Caco-2 (cell line): ENCODE data around the gene EVA1B. TPM values are rescaled to one million over a fixed set of nuclear protein-coding genes. Genes with fewer than 3 reads are reported as not detected.

Experiments
- BruUV-seq: library from RNA; stranded (reverse); fragments of 400-500 nt; replicated peaks from 2 replicates; lab custom pipeline; 2021; lab: Mats Ljungman, UMichigan
- CTCF ChIA-PET: fragments of 300-600 bp; sonication (Branson Sonifier 250); formaldehyde crosslinking; loops from one replicate; lab custom pipeline; 2022; ENCODE audit warnings: antibody characterized with exemption; lab: Charles Lee
- POLR2A ChIA-PET: fragments of 300-600 bp; sonication (Branson Sonifier 250); formaldehyde crosslinking; loops from one replicate; lab custom pipeline; 2022; ENCODE audit warnings: antibody characterized with exemption; lab: Charles Lee
- DNase-seq, 2 experiments: peaks; one replicate each; pipeline versions ENCODE4 v3.0.0 to v3.0.0-alpha.2; 2020 to 2022
- H3K27me3 ChIP-seq: replicated peaks from 2 replicates; pipeline ENCODE4 v1.6.0; 2011; ENCODE audit warnings: low read length; ENCODE audit not compliant: control insufficient read depth, insufficient read depth
- H3K36me3 ChIP-seq: 2 replicates; pipeline ENCODE4 v1.5.1; 2011; ENCODE audit warnings: low read length; ENCODE audit not compliant: control insufficient read depth, insufficient read depth
- H3K4me1 ChIP-seq: fragments of 250-450 bp; sonication (Bioruptor Pico); 2 replicates; pipeline ENCODE4 v1.5.1; 2020; ENCODE audit warnings: mild to moderate bottlenecking
- H3K4me3 ChIP-seq: 2 replicates; pipeline ENCODE4 v1.5.1; 2011; ENCODE audit warnings: low read depth, mild to moderate bottlenecking, control low read depth, low read length
- H3K9me3 ChIP-seq: fragments of 250-450 bp; sonication (Bioruptor Pico); 2 replicates; pipeline ENCODE4 v1.5.1; 2020; ENCODE audit warnings: mild to moderate bottlenecking, moderate library complexity
- H3K27ac Mint-ChIP-seq: one replicate; pipeline ENCODE4 v1.8.0; 2022; ENCODE audit warnings: mixed read lengths; ENCODE audit not compliant: unreplicated experiment
- H3K27me3 Mint-ChIP-seq: one replicate; pipeline ENCODE4 v1.8.0; 2022; ENCODE audit warnings: mixed read lengths; ENCODE audit not compliant: insufficient read depth, unreplicated experiment
- H3K36me3 Mint-ChIP-seq: one replicate; pipeline ENCODE4 v1.8.0; 2022; ENCODE audit warnings: mild to moderate bottlenecking, mixed read lengths; ENCODE audit not compliant: insufficient read depth, unreplicated experiment
- H3K4me1 Mint-ChIP-seq: one replicate; pipeline ENCODE4 v1.8.0; 2022; ENCODE audit warnings: low read depth, mixed read lengths; ENCODE audit not compliant: unreplicated experiment
- H3K4me3 Mint-ChIP-seq: one replicate; pipeline ENCODE4 v1.8.0; 2022; ENCODE audit warnings: mild to moderate bottlenecking, moderate library complexity, mixed read lengths; ENCODE audit not compliant: unreplicated experiment
- H3K9me3 Mint-ChIP-seq: one replicate; pipeline ENCODE4 v1.8.0; 2022; ENCODE audit warnings: mixed read lengths; ENCODE audit not compliant: unreplicated experiment
- intact Hi-C: fragments of 100-400 bp; cut with micrococcal nuclease; formaldehyde crosslinking; loops from one replicate; pipeline ENCODE4 v1.10.0; 2022; ENCODE audit not compliant: unreplicated experiment
- total RNA-seq: library from RNA; stranded (reverse); gene quantifications from 2 replicates; pipeline ENCODE4 v1.2.3, GENCODE V29; 2022
- TF ChIP-seq, protein P1 (sequence below), 2 experiments: fragments of 200-600 bp in 1 of 2; IDR thresholded peaks; 1 replicate in 1 of 2; 2 replicates in 1 of 2; pipeline versions ENCODE4 v1.5.1 to v1.8.0; 2011 to 2022; ENCODE audit warnings: antibody characterized with exemption in 1 of 2, control low read depth in 1 of 2, inconsistent platforms in 1 of 2, low read depth in 1 of 2, low read length in 1 of 2, mild to moderate bottlenecking in 1 of 2, moderate library complexity in 1 of 2; ENCODE audit not compliant: insufficient read depth in 1 of 2, severe bottlenecking in 1 of 2, unreplicated experiment in 1 of 2

EVA1B gene
- total RNA-seq, 1 experiment from 2014 or later: 4.1 TPM

DNA sequence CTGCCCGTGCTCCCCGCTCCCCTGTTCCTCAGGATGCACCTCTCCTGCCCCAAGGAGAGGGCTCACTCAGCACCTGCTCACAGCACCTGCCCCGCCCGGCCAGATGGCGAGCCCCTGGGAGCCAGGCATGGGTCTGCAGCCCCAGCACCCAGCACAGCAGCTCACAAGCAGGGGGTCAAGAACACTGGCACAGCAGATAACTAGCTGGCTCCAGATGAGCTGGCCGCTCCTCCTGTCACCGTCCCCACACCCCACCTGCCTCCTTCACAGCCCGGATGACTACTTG, 20.9 kb upstream of the EVA1B start:
- H3K9me3 Mint-ChIP-seq: no peaks in the 10 kb centered on the region
- ChIA-PET CTCF (interaction anchor here (0.6 kb wide), 1 partner anchor 25 kb away, joined by 3 read pairs; no protein-coding TSS in a partner anchor), POLR2A (no interaction called here)
- H3K4me3 Mint-ChIP-seq: no peak overlapping the region
- no peaks in the 10 kb centered on the region for H3K4me1 ChIP-seq
- H3K27ac Mint-ChIP-seq: no peak overlapping the region
- no peaks in the 10 kb centered on the region for H3K27me3 ChIP-seq
- H3K36me3 Mint-ChIP-seq: peaks cover 29% of the 10 kb centered on the region
- no peaks in the 10 kb centered on the region for H3K36me3 ChIP-seq
- H3K9me3 ChIP-seq: no peaks in the 10 kb centered on the region
- no peaks in the 10 kb centered on the region for H3K27me3 Mint-ChIP-seq
- intact Hi-C loops: no loop called here
- TF ChIP-seq, protein P1, sequence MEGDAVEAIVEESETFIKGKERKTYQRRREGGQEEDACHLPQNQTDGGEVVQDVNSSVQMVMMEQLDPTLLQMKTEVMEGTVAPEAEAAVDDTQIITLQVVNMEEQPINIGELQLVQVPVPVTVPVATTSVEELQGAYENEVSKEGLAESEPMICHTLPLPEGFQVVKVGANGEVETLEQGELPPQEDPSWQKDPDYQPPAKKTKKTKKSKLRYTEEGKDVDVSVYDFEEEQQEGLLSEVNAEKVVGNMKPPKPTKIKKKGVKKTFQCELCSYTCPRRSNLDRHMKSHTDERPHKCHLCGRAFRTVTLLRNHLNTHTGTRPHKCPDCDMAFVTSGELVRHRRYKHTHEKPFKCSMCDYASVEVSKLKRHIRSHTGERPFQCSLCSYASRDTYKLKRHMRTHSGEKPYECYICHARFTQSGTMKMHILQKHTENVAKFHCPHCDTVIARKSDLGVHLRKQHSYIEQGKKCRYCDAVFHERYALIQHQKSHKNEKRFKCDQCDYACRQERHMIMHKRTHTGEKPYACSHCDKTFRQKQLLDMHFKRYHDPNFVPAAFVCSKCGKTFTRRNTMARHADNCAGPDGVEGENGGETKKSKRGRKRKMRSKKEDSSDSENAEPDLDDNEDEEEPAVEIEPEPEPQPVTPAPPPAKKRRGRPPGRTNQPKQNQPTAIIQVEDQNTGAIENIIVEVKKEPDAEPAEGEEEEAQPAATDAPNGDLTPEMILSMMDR (IDR thresholded peaks at IDR 0.05; ENCODE audit: insufficient read depth in 1 of 2, low read depth in 1 of 2, low read length in 1 of 2, severe bottlenecking in 1 of 2, unreplicated experiment in 1 of 2): no peak
- H3K4me1 Mint-ChIP-seq: no peaks in the 10 kb centered on the region
- H3K4me3 ChIP-seq: no peak overlapping the region
- no peak for DNase-seq
- BruUV-seq: no TSS peak

DNA sequence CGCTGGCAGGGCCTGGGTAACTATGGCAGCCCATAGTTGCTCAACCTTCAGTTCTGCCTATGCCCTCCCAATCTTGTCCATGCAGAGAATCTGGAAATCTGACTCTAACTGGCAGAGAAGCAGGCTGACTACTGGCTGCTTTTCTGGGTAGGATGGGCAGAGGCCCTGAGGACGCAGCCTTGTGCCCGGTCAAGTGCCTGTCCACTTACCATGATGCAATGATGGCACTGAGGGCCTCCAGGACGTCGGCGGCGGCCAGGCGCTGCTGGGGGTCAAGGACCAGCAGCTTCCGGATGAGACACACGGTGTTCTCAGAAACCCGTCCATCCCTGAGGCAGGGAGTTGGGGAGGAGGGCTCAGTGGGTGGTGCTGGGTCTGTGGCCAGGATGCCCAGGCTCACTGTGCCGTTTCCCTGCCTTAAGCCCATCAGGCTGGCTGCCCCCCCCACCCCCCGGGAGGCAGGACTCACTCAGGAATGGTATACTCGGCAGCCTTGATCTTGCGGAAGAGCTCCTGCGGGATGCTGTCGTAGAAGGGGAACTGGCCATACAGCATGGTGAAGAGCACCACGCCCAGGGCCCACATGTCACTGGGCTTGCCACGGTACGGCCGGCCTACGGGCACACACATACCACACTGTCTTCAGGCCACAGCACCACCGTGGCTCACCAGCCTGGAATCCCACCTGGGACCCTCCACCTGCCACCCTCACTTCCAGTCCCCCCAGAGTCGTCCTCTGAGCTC, 20.4 kb upstream of the EVA1B start:
- CTCF ChIA-PET: interaction anchor here (0.6 to 1.1 kb wide), 2 partner anchors 25 kb away, joined by 3 to 4 read pairs; no protein-coding TSS in a partner anchor
- POLR2A ChIA-PET: no interaction called here
- H3K4me3 Mint-ChIP-seq: no peak overlapping the region
- no peaks in the 10 kb centered on the region for H3K9me3 Mint-ChIP-seq
- no peak for DNase-seq
- peaks cover 29% of the 10 kb centered on the region for H3K36me3 Mint-ChIP-seq
- no peaks in the 10 kb centered on the region for H3K4me1 Mint-ChIP-seq
- intact Hi-C loops: no loop called here
- no peaks in the 10 kb centered on the region for H3K27me3 Mint-ChIP-seq
- TF ChIP-seq, protein P1 (IDR thresholded peaks at IDR 0.05; ENCODE audit: insufficient read depth in 1 of 2, low read depth in 1 of 2, low read length in 1 of 2, severe bottlenecking in 1 of 2, unreplicated experiment in 1 of 2): no peak
- H3K9me3 ChIP-seq: no peaks in the 10 kb centered on the region
- H3K27me3 ChIP-seq: no peaks in the 10 kb centered on the region
- no TSS peak for BruUV-seq
- no peak overlapping the region for H3K4me3 ChIP-seq
- H3K27ac Mint-ChIP-seq: no peak overlapping the region
- no peaks in the 10 kb centered on the region for H3K36me3 ChIP-seq
- H3K4me1 ChIP-seq: no peaks in the 10 kb centered on the region

DNA sequence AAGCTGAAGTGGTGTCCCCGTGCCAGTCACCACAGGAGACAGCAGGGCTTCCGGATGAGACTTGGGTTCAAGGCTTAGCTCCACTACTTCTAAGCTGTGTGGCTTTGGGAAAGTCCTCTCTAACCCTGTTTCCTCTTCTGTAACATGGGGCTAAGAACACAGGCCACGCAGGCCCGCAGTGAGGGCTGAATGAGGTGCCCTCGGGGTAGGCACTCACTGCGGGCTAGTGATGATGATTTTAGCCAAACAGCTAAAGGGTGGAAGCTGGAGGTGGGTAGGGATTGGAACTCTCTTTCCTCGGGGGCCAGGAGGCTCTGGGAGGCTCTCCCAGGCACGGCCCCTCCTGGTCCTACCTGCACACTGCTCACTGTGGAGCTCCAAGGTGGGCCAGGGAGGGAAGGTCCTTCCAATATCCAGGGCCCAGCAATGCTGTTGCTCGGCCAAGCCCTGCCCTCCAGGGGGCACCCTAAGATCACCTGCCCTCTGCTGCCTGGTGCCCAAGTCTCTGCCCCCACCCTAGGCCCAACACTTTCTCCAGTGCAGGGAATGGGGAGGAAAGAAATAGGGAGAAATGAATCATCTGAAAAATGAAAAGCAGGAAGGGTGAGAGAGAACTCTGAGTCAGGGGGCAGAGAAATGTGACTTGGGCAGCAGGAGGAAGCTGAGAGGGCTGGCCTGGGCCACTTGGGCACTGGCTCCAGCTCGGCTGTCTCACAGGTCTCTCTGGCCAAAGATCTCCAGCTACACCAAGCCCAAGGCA, 19.2 kb upstream of the EVA1B start:
- Mint-ChIP-seq H3K36me3 (peaks cover 26% of the 10 kb centered on the region), H3K27ac (no peak overlapping the region), H3K9me3 (no peaks in the 10 kb centered on the region), H3K4me3 (no peak overlapping the region), H3K27me3 (no peaks in the 10 kb centered on the region), H3K4me1 (no peaks in the 10 kb centered on the region)
- H3K4me1 ChIP-seq: no peaks in the 10 kb centered on the region
- no peaks in the 10 kb centered on the region for H3K36me3 ChIP-seq
- BruUV-seq: no TSS peak
- intact Hi-C loops: no loop called here
- ChIA-PET CTCF (interaction anchor here (0.5 to 1.1 kb wide), 3 partner anchors 26 to 54 kb away, joined by 3 to 4 read pairs (median 3); no protein-coding TSS in a partner anchor), POLR2A (interaction anchor here (0.9 kb wide), 1 partner anchor 42 kb away, joined by 3 read pairs; no protein-coding TSS in a partner anchor)
- H3K4me3 ChIP-seq: no peak overlapping the region
- TF ChIP-seq, protein P1 (IDR thresholded peaks at IDR 0.05; ENCODE audit: insufficient read depth in 1 of 2, low read depth in 1 of 2, low read length in 1 of 2, severe bottlenecking in 1 of 2, unreplicated experiment in 1 of 2): peak; percentile 39 to 61
- no peaks in the 10 kb centered on the region for H3K9me3 ChIP-seq
- DNase-seq: peak in 1 of 2 experiments; percentile 36
- H3K27me3 ChIP-seq: no peaks in the 10 kb centered on the region
